ENCODE data around the gene ITSN2. TPM values are rescaled to one million over a fixed set of nuclear protein-coding genes. Genes with fewer than 3 reads are reported as not detected.
A peak's percentile ranks its signal among the peaks of the same experiment; 100 is the strongest.

Gene ITSN2
- total RNA-seq, 2 experiments from 2014 or later: 72.8 to 76.6 TPM

DNA sequence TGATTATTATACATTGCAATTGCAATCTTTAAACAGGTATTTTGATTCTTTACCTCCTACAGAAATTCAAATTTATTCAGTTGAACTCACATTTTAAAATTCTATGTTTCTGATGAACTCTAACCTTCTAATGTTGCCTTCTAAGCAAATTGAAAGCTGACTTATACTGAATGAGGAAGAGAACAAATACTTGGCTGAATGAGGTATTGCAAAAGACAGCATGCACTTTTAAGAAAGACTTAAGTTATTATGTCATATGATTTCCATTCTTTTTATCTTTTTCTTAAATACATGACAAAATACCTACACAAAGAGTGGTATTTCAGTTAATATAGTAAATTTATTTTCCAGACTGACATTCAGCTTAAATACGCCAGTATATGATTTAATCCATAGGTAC, 120.8 kb downstream of the ITSN2 start:
- no peak for DNase-seq
- no peak overlapping the region for H3K4me3 Mint-ChIP-seq
- no peaks in the 10 kb centered on the region for H3K9me3 Mint-ChIP-seq
- no peaks in the 10 kb centered on the region for H3K4me1 Mint-ChIP-seq
- ChIA-PET POLR2A (no interaction called here), CTCF (no interaction called here)
- no peak overlapping the region for H3K27ac Mint-ChIP-seq
- no peaks in the 10 kb centered on the region for H3K27me3 Mint-ChIP-seq
- H3K36me3 Mint-ChIP-seq (ENCODE audit: low read depth): peaks cover 10% of the 10 kb centered on the region

DNA sequence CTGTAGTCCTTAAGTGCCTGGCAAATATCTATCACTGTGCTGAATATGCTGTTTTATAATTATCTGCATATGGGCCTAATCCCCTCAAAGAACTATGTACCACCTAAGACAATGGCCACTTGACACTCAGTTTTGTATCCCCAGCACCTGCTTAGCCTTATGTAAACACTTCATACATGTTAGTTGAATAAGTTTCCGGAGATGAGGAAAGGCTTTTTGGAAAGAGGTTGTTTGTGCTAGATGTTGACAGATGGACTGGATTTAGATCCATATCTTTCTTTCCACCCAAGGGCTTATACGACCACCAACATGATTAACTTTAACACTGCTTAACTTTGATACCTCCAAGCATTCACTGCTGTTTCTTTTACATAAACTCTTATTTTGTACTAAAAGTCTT, 122.2 kb downstream of the ITSN2 start:
- Mint-ChIP-seq H3K27ac (no peak overlapping the region), H3K4me1 (no peaks in the 10 kb centered on the region), H3K9me3 (no peaks in the 10 kb centered on the region), H3K36me3 (ENCODE audit: low read depth) (peaks cover 10% of the 10 kb centered on the region), H3K4me3 (no peak overlapping the region), H3K27me3 (no peaks in the 10 kb centered on the region)
- DNase-seq: no peak
- POLR2A ChIA-PET: no interaction called here
- CTCF ChIA-PET: no interaction called here

DNA sequence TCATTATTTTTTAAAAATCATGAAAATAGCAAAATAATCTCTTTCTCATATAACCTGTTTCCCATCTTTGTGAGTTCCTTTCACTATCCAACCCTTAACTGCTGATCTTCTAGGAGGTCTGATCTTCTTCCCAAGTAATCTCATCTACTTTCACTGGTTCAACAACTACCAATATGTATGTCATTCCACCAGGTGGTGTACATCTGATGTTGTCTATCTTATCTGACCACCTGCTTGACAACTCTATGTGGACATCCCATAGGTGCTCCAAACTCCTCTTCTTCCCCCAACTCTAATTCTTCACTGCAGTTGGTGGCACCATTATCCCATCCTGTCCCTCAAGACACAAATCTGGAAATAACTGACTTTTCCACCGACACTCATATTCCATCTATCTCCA, 123.0 kb downstream of the ITSN2 start:
- Mint-ChIP-seq H3K4me3 (no peak overlapping the region), H3K9me3 (no peaks in the 10 kb centered on the region), H3K36me3 (ENCODE audit: low read depth) (peaks cover 6% of the 10 kb centered on the region), H3K27ac (no peak overlapping the region), H3K27me3 (no peaks in the 10 kb centered on the region), H3K4me1 (no peaks in the 10 kb centered on the region)
- ChIA-PET POLR2A (no interaction called here), CTCF (no interaction called here)
- no peak for DNase-seq

DNA sequence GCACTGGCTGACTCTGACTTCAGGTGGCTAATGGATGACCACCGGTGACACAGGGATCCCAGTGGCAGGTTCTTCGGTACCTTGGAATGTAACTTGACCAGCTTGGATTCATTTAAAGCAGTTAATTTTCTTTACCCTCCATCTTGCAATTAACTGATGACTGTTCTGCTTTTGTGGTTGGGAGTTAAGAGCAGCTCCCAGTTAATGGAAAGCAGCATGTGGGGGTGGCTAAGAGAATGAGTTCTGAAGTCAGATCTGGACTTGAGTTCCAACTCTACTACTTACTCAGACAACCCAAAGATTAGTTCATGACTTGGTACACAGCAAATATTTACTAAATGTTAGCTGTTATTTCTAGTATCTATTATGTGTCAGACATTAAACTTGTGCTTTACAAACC, 127.0 kb downstream of the ITSN2 start:
- CTCF ChIA-PET: interaction anchor here (0.9 to 1.7 kb wide), 3 partner anchors 12 to 22 kb away, joined by 3 to 4 read pairs (median 4); no protein-coding TSS in a partner anchor
- POLR2A ChIA-PET: no interaction called here
- Mint-ChIP-seq H3K4me1 (no peaks in the 10 kb centered on the region), H3K27ac (no peak overlapping the region), H3K4me3 (no peak overlapping the region), H3K27me3 (no peaks in the 10 kb centered on the region), H3K36me3 (ENCODE audit: low read depth) (peaks cover 5% of the 10 kb centered on the region), H3K9me3 (no peaks in the 10 kb centered on the region)
- no peak for DNase-seq

DNA sequence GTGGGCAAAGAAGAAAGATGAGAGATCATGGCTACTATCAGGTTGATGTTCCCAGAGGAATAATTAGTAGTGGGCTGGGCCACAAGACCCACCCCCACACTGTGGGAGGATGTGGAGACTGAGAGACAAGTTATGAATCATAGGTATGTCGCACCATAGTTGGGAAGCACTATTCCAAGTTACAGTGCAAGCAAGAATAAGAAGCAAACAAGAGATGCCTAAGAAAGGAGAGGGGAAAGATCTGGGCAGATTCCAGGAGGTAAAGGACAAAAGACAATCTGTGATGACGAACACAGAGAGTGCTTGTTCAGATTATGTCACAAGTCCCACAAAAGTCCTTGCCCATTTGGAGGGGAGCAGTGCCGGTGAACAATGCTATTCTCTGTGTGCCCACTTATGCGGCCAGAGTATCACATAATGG, 128.9 kb downstream of the ITSN2 start:
- no peaks in the 10 kb centered on the region for H3K27me3 Mint-ChIP-seq
- ChIA-PET CTCF (interaction anchor here (0.7 to 1.7 kb wide), 2 partner anchors 25 to 61 kb away, joined by 3 read pairs; no protein-coding TSS in a partner anchor), POLR2A (no interaction called here)

DNA sequence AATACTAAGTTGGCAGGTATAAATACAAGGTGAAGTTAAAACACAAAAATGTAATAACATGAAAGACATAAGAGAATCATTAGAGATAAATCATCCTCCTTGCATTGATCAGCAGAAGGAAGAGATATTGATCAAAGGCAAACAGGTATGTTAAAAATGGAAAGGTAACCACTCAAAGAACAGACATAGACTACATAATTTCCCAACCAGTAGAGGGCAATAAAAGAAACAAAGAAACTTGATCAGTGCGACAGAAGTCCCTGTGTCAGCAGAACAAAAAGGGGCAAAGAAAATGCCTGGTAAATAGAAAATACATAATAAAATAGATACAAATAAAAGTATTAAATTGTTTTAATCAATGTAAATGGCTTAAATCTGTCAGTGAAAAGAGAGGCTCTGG, 131.9 kb downstream of the ITSN2 start:
- Mint-ChIP-seq H3K9me3 (no peaks in the 10 kb centered on the region), H3K4me1 (no peaks in the 10 kb centered on the region), H3K4me3 (no peak overlapping the region), H3K27me3 (no peaks in the 10 kb centered on the region), H3K36me3 (ENCODE audit: low read depth) (no peaks in the 10 kb centered on the region), H3K27ac (no peak overlapping the region)
- POLR2A ChIA-PET: no interaction called here
- CTCF ChIA-PET: interaction anchor here (0.7 kb wide), 1 partner anchor 32 kb away, joined by 3 read pairs; no protein-coding TSS in a partner anchor
- DNase-seq: no peak

More for the DNA sequence above, 128.9 kb downstream of the ITSN2 start:
- Mint-ChIP-seq H3K36me3 (ENCODE audit: low read depth) (peaks cover 5% of the 10 kb centered on the region), H3K9me3 (no peaks in the 10 kb centered on the region), H3K4me3 (no peak overlapping the region), H3K4me1 (no peaks in the 10 kb centered on the region), H3K27ac (no peak overlapping the region)
- no peak for DNase-seq

DNA sequence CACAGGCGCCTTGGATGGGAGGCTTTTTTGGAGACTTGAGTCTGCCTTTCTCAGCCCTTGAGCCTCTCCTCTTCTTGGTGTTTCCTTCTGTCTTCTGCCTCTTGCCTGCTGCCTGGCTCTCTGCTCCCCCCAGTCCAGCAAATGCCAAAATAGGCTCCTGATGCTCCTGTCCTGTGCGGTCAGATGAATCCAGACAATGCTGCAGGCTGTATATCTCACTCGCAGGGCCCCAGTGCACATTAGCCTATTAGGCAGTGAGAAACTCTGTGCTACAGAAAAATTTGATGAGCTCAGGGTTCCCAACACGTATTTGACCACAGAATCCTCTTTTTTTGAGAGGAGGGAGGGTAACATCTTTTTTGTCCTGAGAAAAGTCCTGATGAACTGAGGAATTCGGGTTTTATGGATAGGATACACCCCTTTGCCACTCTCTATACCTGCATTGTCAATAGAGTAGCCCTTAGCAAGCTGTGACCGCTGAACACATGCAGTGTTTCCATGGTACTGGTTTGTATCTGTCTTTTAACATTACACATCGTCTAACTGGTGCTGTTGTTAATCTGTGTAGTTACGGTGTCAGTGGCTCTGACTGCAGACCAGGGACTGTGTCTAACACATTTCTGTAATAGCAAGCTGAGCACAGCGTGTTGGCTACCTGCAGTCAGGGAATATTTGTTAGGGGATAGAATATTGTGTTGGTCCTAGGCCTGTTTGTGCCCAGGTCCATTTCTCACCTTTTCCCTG, 134.7 kb downstream of the ITSN2 start:
- H3K27me3 Mint-ChIP-seq: no peaks in the 10 kb centered on the region
- no peaks in the 10 kb centered on the region for H3K9me3 Mint-ChIP-seq
- no peak overlapping the region for H3K4me3 Mint-ChIP-seq
- CTCF ChIA-PET: interaction anchor here (0.6 kb wide), 1 partner anchor 114 kb away, joined by 3 read pairs; no protein-coding TSS in a partner anchor
- no peak overlapping the region for H3K27ac Mint-ChIP-seq
- POLR2A ChIA-PET: no interaction called here
- no peaks in the 10 kb centered on the region for H3K4me1 Mint-ChIP-seq
- DNase-seq: no peak
- H3K36me3 Mint-ChIP-seq (ENCODE audit: low read depth): no peaks in the 10 kb centered on the region

DNA sequence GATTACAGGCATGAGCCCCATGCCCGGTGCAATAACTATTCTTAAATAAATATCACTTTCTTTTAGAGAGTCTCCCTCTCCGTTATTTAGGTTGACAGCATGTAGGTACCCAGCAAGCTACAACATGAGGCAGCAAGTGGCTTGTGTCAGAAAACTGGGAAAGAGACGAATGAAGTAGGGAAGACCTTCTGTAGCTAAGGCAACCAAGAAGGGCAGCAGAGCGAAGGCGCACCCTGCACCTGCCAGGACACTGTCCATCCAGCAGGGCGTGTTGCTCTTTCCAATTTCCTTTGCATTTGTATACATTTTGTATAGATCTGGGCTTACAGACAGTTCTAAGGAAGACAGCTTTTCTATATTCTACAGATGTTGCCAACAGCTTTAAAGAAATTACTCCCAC, 137.4 kb downstream of the ITSN2 start:
- no peak for DNase-seq
- Mint-ChIP-seq H3K9me3 (no peaks in the 10 kb centered on the region), H3K4me1 (no peaks in the 10 kb centered on the region), H3K27ac (no peak overlapping the region), H3K36me3 (ENCODE audit: low read depth) (peaks cover 4% of the 10 kb centered on the region), H3K27me3 (no peaks in the 10 kb centered on the region), H3K4me3 (no peak overlapping the region)
- CTCF ChIA-PET: interaction anchor here (0.9 kb wide), 1 partner anchor 9 kb away, joined by 3 read pairs; no protein-coding TSS in a partner anchor
- POLR2A ChIA-PET: no interaction called here

DNA sequence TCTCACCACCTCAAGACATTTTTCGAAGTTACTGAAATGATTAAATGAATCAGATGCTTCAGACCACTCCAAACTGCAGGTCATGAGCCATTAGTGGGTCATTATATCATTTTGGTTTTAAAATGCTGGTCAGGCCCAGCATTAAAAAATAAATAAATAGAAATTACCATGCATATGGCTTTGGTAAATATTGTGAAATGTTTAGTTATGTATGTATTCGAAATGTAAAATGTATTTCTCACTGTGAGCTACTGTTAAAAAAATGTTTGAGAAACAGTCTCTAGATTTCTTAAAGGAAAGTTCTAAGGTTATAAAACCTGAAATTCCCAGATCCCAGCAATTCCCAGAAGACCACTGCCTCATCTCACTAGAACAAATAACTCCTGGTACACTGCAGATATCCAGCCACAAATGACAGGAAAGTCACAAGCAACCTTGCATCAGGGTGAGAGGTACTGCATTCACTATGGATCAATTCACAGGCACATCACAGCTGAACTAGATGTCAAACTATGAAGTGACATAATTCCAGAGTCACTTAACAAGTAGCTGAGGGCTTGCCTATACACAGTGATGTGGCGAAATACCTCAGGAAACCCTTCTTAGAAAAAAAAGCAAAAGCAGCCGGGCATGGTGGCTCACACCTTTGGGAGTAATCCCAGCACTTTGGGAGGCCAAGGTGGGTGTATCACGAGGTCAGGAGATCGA, 138.8 kb downstream of the ITSN2 start:
- H3K27ac Mint-ChIP-seq: no peak overlapping the region
- no peaks in the 10 kb centered on the region for H3K9me3 Mint-ChIP-seq
- H3K36me3 Mint-ChIP-seq (ENCODE audit: low read depth): peaks cover 4% of the 10 kb centered on the region

DNA sequence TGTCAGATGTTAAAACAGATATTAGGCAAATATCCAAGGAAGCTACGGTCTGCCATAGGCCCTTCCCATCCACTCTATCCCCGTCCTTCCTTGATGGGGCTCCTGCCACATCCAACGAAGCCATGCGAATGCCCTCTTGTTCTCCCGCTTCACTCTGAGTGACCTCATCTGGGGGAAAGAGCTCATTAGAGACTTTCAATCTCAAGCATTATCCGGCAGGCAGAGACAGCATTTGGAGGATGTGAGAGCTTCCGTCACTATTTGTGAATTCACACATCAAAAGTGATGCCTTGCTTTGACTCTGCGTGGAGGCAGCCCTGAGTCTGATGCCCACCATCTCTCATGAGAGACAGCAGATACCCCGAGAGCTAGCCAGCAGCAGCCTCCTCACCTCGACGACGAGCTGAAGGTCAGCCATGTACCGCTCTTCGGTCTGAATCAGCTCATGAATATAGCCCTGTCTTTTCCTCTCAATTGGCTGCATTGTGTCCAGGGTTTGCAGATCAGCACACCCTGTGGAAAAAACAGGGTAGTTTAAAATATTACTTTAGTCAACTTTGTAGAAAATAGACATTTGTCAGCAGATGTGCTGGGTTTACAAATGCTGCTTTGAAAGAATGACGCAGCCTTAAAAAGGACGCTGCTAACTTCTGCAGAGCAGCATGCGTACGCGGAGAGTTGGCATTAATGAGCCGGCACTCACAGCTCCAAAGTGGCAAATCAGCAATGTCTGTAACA, 139.6 kb downstream of the ITSN2 start:
- Mint-ChIP-seq H3K4me1 (no peaks in the 10 kb centered on the region), H3K9me3 (no peaks in the 10 kb centered on the region), H3K36me3 (ENCODE audit: low read depth) (peaks cover 11% of the 10 kb centered on the region), H3K27ac (no peak overlapping the region), H3K4me3 (no peak overlapping the region), H3K27me3 (no peaks in the 10 kb centered on the region)
- no peak for DNase-seq
- ChIA-PET CTCF (interaction anchor here (1.0 to 1.2 kb wide), 2 partner anchors 12 to 14 kb away, joined by 4 to 5 read pairs; no protein-coding TSS in a partner anchor), POLR2A (no interaction called here)

More for the DNA sequence above, 138.8 kb downstream of the ITSN2 start:
- DNase-seq: no peak
- no peaks in the 10 kb centered on the region for H3K4me1 Mint-ChIP-seq
- H3K27me3 Mint-ChIP-seq: no peaks in the 10 kb centered on the region
- no peak overlapping the region for H3K4me3 Mint-ChIP-seq
- CTCF ChIA-PET: interaction anchor here (1.2 kb wide), 1 partner anchor 11 kb away, joined by 4 read pairs; no protein-coding TSS in a partner anchor
- POLR2A ChIA-PET: no interaction called here

DNA sequence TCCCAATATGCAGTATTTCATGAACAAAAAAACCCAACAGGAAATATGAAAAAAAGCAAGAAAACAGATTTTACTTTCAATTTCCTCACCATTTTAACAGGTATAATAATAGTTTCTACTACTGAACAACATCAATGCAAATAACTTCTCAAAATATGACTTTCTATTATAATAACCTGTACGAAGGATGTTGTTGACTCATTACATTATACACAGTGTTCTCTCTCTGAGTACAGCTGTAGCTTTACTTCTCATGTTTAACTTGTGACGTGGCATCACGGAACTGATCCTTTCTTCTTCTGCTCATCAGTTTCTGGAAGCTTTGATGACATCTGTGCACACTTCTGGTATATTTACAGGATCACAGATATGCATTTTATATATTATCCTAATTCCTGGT, 145.5 kb downstream of the ITSN2 start:
- H3K4me3 Mint-ChIP-seq: no peak overlapping the region
- peaks cover 14% of the 10 kb centered on the region for H3K36me3 Mint-ChIP-seq (ENCODE audit: low read depth)
- peaks cover 6% of the 10 kb centered on the region for H3K4me1 Mint-ChIP-seq
- peak overlapping the region; percentile 83 for H3K27ac Mint-ChIP-seq
- DNase-seq: no peak
- ChIA-PET POLR2A (no interaction called here), CTCF (no interaction called here)
- no peaks in the 10 kb centered on the region for H3K9me3 Mint-ChIP-seq
- H3K27me3 Mint-ChIP-seq: no peaks in the 10 kb centered on the region

DNA sequence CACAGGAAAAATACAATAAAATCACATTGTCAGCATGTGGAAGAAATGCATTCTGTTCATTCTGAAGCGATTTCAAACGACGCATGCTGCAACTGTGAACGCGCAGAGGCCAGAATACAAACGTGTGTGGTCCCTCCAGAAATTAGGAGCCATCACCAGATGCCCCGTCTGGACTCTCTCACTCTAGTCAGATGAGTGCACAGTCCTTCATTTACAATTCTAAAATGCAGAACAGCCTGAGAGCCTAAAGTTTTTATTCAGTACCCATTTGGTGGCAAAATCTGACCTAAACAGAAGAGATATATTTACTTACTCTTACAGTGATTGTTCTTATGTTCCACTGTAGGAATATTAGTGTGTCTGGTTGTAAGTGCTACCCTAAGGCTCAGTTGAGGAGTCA, 148.9 kb downstream of the ITSN2 start:
- no peaks in the 10 kb centered on the region for H3K9me3 Mint-ChIP-seq
- H3K36me3 Mint-ChIP-seq (ENCODE audit: low read depth): peaks cover 24% of the 10 kb centered on the region
- H3K27ac Mint-ChIP-seq: no peak overlapping the region
- no peak for DNase-seq
- ChIA-PET CTCF (interaction anchor here (1.3 kb wide), 1 partner anchor 37 kb away, joined by 3 read pairs; no protein-coding TSS in a partner anchor), POLR2A (no interaction called here)
- H3K4me1 Mint-ChIP-seq: peaks cover 6% of the 10 kb centered on the region
- no peak overlapping the region for H3K4me3 Mint-ChIP-seq
- no peaks in the 10 kb centered on the region for H3K27me3 Mint-ChIP-seq

DNA sequence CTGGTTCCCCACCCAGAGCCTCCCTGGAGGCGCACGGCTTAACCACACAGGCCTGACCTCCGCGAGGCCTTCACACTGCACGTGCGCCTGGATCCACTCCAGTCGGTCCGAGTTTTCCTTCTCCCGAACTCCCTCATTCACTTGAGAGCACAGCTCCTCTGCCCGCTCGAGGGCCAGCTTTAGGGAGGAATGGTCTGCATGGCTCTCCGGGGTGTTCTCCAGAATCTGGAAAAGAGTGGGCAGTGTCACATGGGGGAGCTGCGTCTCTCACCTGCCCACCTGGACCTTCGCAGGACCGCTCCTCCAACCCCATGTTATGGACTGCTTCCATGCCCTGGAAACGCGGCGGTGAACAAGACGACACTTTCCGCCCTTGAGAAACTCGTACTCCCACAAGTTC, 149.6 kb downstream of the ITSN2 start:
- Mint-ChIP-seq H3K9me3 (no peaks in the 10 kb centered on the region), H3K4me1 (peaks cover 6% of the 10 kb centered on the region), H3K27ac (no peak overlapping the region), H3K4me3 (no peak overlapping the region), H3K27me3 (no peaks in the 10 kb centered on the region), H3K36me3 (ENCODE audit: low read depth) (peaks cover 17% of the 10 kb centered on the region)
- ChIA-PET POLR2A (no interaction called here), CTCF (no interaction called here)
- DNase-seq: no peak
